ENCODE measurements around the gene ATP2B3. TPM values are rescaled to one million over a fixed set of nuclear protein-coding genes. Genes with fewer than 3 reads are reported as not detected.

ATP2B3 gene
- total and polyA plus RNA-seq, 9 of the 15 experiments (the other 6 are each of a cell fraction or from before 2014, with no cell fraction given): 0.04 TPM; not detected in 8

DNA sequence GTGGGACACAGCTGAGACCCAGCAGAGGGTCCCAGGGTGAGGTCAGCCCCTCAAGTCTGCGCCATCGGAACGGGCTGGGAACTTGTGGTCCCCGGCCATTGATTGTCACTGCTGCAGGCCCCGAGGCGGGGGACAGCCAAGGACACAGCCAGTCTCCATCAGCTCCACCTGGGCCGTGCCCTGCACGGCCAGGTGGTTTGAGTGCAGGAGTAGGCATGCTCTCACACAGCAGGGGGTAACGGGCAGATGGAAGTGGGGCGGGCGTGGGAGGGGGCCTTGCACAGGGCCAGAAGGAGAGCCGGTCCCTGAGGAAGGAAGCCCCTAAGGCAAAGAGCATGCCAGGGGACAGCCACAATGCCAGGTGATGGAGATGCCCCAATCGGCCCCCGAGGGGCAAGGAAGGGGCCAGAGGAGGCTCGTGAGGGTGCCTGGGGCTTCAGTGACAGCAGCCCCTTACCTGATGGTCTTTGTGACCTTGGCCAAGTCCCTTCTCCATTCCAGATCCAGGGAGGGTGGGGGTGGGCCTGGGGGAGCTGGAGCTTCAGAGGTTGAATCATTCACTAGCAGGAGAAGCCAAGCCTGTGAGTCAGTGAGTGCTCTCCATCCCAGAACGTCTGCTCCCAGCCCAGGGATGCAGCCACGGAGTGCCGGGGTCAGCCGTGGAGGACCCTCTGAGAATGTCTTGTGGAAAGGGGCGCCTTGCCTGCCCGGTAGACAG is 2.3 kb downstream of the ATP2B3 start:
- DNase-seq (ENCODE audit: extremely low read depth in 1 of 4, low spot score in 3 of 4) (no peak), ATAC-seq (no peak), FAIRE-seq (no peak)
- in situ Hi-C loops (cut with MboI): no loop called here
- Histone ChIP-seq H3K4me1 (replicated peaks in 1 of 2; ENCODE audit: control insufficient read depth in 2 of 2, insufficient read depth in 2 of 2, low read length in 2 of 2) (peaks cover 0 to 6% of the 10 kb centered on the region in 2 experiments; a peak in 2 of 5 replicates), H3K27ac (ENCODE audit: extremely low read depth, low read depth, low read length) (no peak overlapping the region), H2AFZ (ENCODE audit: low read depth, low read length) (no peak overlapping the region), H3K79me2 (ENCODE audit: control insufficient read depth, insufficient read depth, low read length) (no peaks in the 10 kb centered on the region), H3K27me3 (ENCODE audit: control insufficient read depth in 2 of 2, insufficient read depth in 2 of 2, low read length in 2 of 2) (peaks cover 6 to 39% of the 10 kb centered on the region in 2 experiments; a peak in 4 of 5 replicates), H4K20me1 (replicated peaks; ENCODE audit: control insufficient read depth, insufficient read depth, low read length) (no peaks in the 10 kb centered on the region), H3K4me2 (ENCODE audit: insufficient read depth, low read length) (no peak overlapping the region), H3K9ac (ENCODE audit: insufficient read depth in 1 of 2, low read depth in 2 of 2, low read length in 2 of 2) (no peak overlapping the region), H3K4me3 (no peak overlapping the region), H3K9me1 (ENCODE audit: control insufficient read depth, insufficient read depth, low read length) (no peaks in the 10 kb centered on the region), H3K36me3 (ENCODE audit: control insufficient read depth, insufficient read depth, low read length) (no peaks in the 10 kb centered on the region), H3K9me3 (replicated peaks; ENCODE audit: control insufficient read depth, insufficient read depth, low read depth, low read length) (no peaks in the 10 kb centered on the region)
- BruUV-seq (replicated peaks): no TSS peak
- intact Hi-C loops (cut with micrococcal nuclease): no loop called here
- 6% methylated on average over 4 of the region's 21 CpGs for WGBS (ENCODE audit: insufficient coverage, low coverage, missing lambda C conversion rate)
- ChIA-PET CTCF (ENCODE audit: low intra/inter-chr PET ratio) (no interaction called here), POLR2A (no interaction called here)
- TF ChIP-seq, protein P1, sequence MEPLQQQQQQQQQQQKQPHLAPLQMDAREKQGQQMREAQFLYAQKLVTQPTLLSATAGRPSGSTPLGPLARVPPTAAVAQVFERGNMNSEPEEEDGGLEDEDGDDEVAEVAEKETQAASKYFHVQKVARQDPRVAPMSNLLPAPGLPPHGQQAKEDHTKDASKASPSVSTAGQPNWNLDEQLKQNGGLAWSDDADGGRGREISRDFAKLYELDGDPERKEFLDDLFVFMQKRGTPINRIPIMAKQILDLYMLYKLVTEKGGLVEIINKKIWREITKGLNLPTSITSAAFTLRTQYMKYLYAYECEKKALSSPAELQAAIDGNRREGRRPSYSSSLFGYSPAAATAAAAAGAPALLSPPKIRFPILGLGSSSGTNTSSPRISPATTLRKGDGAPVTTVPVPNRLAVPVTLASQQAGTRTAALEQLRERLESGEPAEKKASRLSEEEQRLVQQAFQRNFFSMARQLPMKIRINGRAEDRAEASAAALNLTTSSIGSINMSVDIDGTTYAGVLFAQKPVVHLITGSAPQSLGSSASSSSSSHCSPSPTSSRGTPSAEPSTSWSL (CRISPR knock-in tag; IDR thresholded peaks at IDR 0.05; ENCODE audit: borderline replicate concordance): no peak
- TF ChIP-seq, protein P2, sequence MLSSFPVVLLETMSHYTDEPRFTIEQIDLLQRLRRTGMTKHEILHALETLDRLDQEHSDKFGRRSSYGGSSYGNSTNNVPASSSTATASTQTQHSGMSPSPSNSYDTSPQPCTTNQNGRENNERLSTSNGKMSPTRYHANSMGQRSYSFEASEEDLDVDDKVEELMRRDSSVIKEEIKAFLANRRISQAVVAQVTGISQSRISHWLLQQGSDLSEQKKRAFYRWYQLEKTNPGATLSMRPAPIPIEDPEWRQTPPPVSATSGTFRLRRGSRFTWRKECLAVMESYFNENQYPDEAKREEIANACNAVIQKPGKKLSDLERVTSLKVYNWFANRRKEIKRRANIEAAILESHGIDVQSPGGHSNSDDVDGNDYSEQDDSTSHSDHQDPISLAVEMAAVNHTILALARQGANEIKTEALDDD (IDR thresholded peaks at IDR 0.05): no peak
- TF ChIP-seq C11orf30 (IDR thresholded peaks at IDR 0.05; ENCODE audit: low read depth) (no peak), NFE2 (IDR thresholded peaks at IDR 0.05; ENCODE audit: low read depth) (no peak)

All from K562 (cell line).